HepG2 (cell line): Measurements from ENCODE around the gene TCAP. TPM values are rescaled to one million over a fixed set of nuclear protein-coding genes. Genes with fewer than 3 reads are reported as not detected.

Source experiments
- AHR ChIP-seq: IDR thresholded peaks from 2 replicates; pipeline ENCODE4 v1.6.1; 2018; ENCODE audit warnings: missing genetic modification reagents, missing compliant biosample characterization
- ATF7-NPFF ChIP-seq: sonication (generic); formaldehyde crosslinking; IDR thresholded peaks from 2 replicates; pipeline ENCODE4 v1.8.1; 2023; ENCODE audit warnings: mild to moderate bottlenecking, low read depth, missing genetic modification reagents, moderate library complexity
- ERF ChIP-seq: IDR thresholded peaks from 2 replicates; pipeline ENCODE4 v1.6.1; 2018; ENCODE audit warnings: missing biosample characterization, missing genetic modification reagents
- HDAC1 ChIP-seq: sonication (generic); formaldehyde crosslinking; IDR thresholded peaks from 2 replicates; pipeline ENCODE4 v1.5.1; 2020; ENCODE audit warnings: mild to moderate bottlenecking, missing genetic modification reagents
- HNRNPL ChIP-seq: fragments of 200-400 bp; formaldehyde crosslinking; IDR thresholded peaks from 2 replicates; pipeline ENCODE4 v1.6.1; 2017; ENCODE audit warnings: mild to moderate bottlenecking, low read depth, low read length
- IKZF1 ChIP-seq: fragments of 450-650 bp; IDR thresholded peaks from 2 replicates; pipeline ENCODE4 v1.7.1; 2016
- KLF11 ChIP-seq: IDR thresholded peaks from 2 replicates; pipeline ENCODE4 v1.6.1; 2016; ENCODE audit warnings: missing compliant biosample characterization
- MTF2 ChIP-seq: sonication (generic); formaldehyde crosslinking; IDR thresholded peaks from 2 replicates; pipeline ENCODE4 v1.5.0; 2020; ENCODE audit warnings: missing genetic modification reagents, borderline replicate concordance
- NFIB ChIP-seq: sonication (generic); formaldehyde crosslinking; IDR thresholded peaks from 2 replicates; pipeline ENCODE4 v1.9.0; 2021; ENCODE audit warnings: missing genetic modification reagents, mild to moderate bottlenecking, borderline replicate concordance
- NFIC ChIP-seq: IDR thresholded peaks from 2 replicates; pipeline ENCODE4 v1.6.1; 2012; ENCODE audit warnings: mild to moderate bottlenecking, low read length, inconsistent platforms
- NFKB2 ChIP-seq: sonication (generic); formaldehyde crosslinking; IDR thresholded peaks from 2 replicates; pipeline ENCODE4 v1.4.0; 2020; ENCODE audit warnings: missing genetic modification reagents, borderline replicate concordance
- RAD51 ChIP-seq: fragments of 450-650 bp; IDR thresholded peaks from 2 replicates; pipeline ENCODE4 v1.6.1; 2016; ENCODE audit warnings: borderline replicate concordance
- SALL1 ChIP-seq: sonication (generic); formaldehyde crosslinking; IDR thresholded peaks from 2 replicates; pipeline ENCODE4 v1.8.0; 2022; ENCODE audit warnings: mild to moderate bottlenecking, missing genetic modification reagents
- SIN3B ChIP-seq: fragments of 150-350 bp; IDR thresholded peaks from 2 replicates; pipeline ENCODE4 v1.6.1; 2014; ENCODE audit warnings: low read length
- SMAD1 ChIP-seq: sonication (generic); formaldehyde crosslinking; IDR thresholded peaks from 2 replicates; pipeline ENCODE4 v1.4.0; 2020; ENCODE audit warnings: missing genetic modification reagents, low read depth, mild to moderate bottlenecking, borderline replicate concordance
- SUZ12 ChIP-seq: fragments of 150-350 bp; IDR thresholded peaks from 2 replicates; pipeline ENCODE4 v1.6.1; 2014; ENCODE audit warnings: low read depth, low read length
- TEAD2 ChIP-seq: sonication (generic); formaldehyde crosslinking; IDR thresholded peaks from 2 replicates; pipeline ENCODE4 v1.9.0; 2021; ENCODE audit warnings: missing genetic modification reagents
- ZBTB7A ChIP-seq: sonication (generic); formaldehyde crosslinking; IDR thresholded peaks from 2 replicates; pipeline ENCODE4 v1.8.0; 2022; ENCODE audit warnings: mild to moderate bottlenecking, missing genetic modification reagents
- ZNF253 ChIP-seq: sonication (generic); formaldehyde crosslinking; IDR thresholded peaks from 2 replicates; pipeline ENCODE4 v1.8.0; 2022; ENCODE audit warnings: mild to moderate bottlenecking, missing genetic modification reagents, borderline replicate concordance
- ZNF350 ChIP-seq: sonication (generic); formaldehyde crosslinking; IDR thresholded peaks from 2 replicates; pipeline ENCODE4 v1.4.0; 2020; ENCODE audit warnings: mild to moderate bottlenecking, low read depth, missing genetic modification reagents, borderline replicate concordance
- ZNF761 ChIP-seq: sonication (generic); formaldehyde crosslinking; conservative IDR thresholded peaks from 2 replicates; pipeline ENCODE4 v1.4.0; 2020; ENCODE audit warnings: mild to moderate bottlenecking, missing genetic modification reagents
- ZNF775 ChIP-seq: sonication (generic); formaldehyde crosslinking; IDR thresholded peaks from 2 replicates; pipeline ENCODE4 v1.4.0; 2020; ENCODE audit warnings: missing genetic modification reagents, mild to moderate bottlenecking, moderate library complexity, borderline replicate concordance
- ZNF850 ChIP-seq: sonication (generic); formaldehyde crosslinking; conservative IDR thresholded peaks from 2 replicates; pipeline ENCODE4 v1.9.0; 2021; ENCODE audit warnings: mild to moderate bottlenecking, missing genetic modification reagents
- polyA plus RNA-seq, 8 experiments: library from polyadenylated mRNA; depleted of rRNA in 3 of 8; stranded (reverse) in 7 of 8; unstranded in 1 of 8; fragments of >200 nt; fragmentation: Illumina TruSeq in 4 of 8; extraction: Trizol in 4 of 8; gene quantifications; 2 replicates each; pipeline versions ENCODE4 v1.2.1 to v1.2.3, GENCODE V29; 2011 to 2016; ENCODE audit warnings: low read depth in 4 of 8, missing spikeins in 1 of 8, mixed read lengths in 1 of 8; ENCODE audit not compliant: insufficient read depth in 1 of 8
- total RNA-seq, 5 experiments: library from RNA; depleted of rRNA; stranded (reverse); fragments of >200 nt; fragmentation: Illumina TruSeq; extraction: Trizol; gene quantifications; 2 replicates each; pipeline ENCODE4 v1.2.3, GENCODE V29; 2016; ENCODE audit warnings: low read depth in 1 of 5
- TF ChIP-seq, protein P1 (sequence below): IDR thresholded peaks from 2 replicates; pipeline ENCODE4 v1.6.1; 2012; ENCODE audit warnings: inconsistent platforms
- TF ChIP-seq, protein P2 (sequence below): sonication (generic); formaldehyde crosslinking; IDR thresholded peaks from 2 replicates; pipeline ENCODE4 v1.5.0; 2020; ENCODE audit warnings: mild to moderate bottlenecking, missing genetic modification reagents
- TF ChIP-seq, protein P3 (sequence below): sonication (generic); formaldehyde crosslinking; IDR thresholded peaks from 2 replicates; pipeline ENCODE4 v1.4.0; 2020; ENCODE audit warnings: missing genetic modification reagents

Gene TCAP
- total and polyA plus RNA-seq, 2 of the 13 experiments (the other 11 are each of a cell fraction or from before 2014, with no cell fraction given), result 0.24 to 0.65 TPM

DNA sequence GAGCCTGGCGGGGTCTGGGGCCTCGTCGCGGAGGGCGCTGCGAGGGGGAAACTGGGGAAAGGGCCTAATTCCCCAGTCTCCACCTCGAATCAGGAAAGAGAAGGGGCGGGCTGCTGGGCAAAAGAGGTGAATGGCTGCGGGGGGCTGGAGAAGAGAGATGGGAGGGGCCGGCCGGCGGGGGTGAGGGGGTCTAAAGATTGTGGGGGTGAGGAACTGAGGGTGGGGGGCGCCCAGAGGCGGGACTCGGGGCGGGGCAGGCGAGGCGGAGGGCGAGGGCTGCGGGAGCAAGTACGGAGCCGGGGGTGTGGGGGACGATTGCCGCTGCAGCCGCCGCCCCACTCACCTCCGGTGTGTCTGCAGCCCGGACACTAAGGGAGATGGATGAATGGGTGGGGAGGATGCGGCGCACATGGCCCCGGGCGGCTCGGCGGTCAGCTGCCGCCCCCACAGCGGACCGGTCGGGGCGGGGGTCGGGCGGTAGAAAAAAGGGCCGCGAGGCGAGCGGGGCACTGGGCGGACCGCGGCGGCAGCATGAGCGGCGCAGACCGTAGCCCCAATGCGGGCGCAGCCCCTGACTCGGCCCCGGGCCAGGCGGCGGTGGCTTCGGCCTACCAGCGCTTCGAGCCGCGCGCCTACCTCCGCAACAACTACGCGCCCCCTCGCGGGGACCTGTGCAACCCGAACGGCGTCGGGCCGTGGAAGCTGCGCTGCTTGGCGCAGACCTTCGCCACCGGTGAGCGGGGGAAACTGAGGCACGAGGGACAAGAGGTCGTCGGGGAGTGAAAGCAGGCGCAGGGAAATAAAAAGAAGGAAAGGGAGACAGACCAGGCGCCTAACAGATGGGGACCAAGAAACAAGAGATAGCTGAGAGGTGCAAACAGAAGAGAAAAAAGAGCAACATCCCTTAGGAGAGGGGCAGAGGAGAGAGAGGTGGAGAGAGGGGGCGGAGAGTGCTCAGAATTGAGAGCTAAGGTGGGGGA lies 3.1 kb downstream of the TCAP start, which contains the start of gene PNMT (continued):
- peak; percentile 32 for TF ChIP-seq ERF
- TF ChIP-seq NFKB2, result peak; percentile 67; the same call in 1 of the 2 replicates
- TF ChIP-seq, protein P1, sequence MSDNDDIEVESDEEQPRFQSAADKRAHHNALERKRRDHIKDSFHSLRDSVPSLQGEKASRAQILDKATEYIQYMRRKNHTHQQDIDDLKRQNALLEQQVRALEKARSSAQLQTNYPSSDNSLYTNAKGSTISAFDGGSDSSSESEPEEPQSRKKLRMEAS, result peak; percentile 95
- no peak for TF ChIP-seq ZNF253
- TF ChIP-seq RAD51, result no peak
- TF ChIP-seq, protein P2, sequence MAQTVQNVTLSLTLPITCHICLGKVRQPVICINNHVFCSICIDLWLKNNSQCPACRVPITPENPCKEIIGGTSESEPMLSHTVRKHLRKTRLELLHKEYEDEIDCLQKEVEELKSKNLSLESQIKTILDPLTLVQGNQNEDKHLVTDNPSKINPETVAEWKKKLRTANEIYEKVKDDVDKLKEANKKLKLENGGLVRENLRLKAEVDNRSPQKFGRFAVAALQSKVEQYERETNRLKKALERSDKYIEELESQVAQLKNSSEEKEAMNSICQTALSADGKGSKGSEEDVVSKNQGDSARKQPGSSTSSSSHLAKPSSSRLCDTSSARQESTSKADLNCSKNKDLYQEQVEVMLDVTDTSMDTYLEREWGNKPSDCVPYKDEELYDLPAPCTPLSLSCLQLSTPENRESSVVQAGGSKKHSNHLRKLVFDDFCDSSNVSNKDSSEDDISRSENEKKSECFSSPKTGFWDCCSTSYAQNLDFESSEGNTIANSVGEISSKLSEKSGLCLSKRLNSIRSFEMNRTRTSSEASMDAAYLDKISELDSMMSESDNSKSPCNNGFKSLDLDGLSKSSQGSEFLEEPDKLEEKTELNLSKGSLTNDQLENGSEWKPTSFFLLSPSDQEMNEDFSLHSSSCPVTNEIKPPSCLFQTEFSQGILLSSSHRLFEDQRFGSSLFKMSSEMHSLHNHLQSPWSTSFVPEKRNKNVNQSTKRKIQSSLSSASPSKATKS (CRISPR knock-in tag), result no peak
- no peak for TF ChIP-seq TEAD2
- TF ChIP-seq ATF7-NPFF, result peak; percentile 92
- no peak for TF ChIP-seq SMAD1 (CRISPR knock-in tag)
- TF ChIP-seq NFIB, result no peak
- TF ChIP-seq SIN3B, result no peak
- TF ChIP-seq SALL1, result peak; percentile 85
- TF ChIP-seq ZNF850 (CRISPR knock-in tag), result 0 out of 2 replicates have a peak, but pooled peaks have one; percentile 43
- peak; percentile 76 for TF ChIP-seq HDAC1
- TF ChIP-seq, protein P3, sequence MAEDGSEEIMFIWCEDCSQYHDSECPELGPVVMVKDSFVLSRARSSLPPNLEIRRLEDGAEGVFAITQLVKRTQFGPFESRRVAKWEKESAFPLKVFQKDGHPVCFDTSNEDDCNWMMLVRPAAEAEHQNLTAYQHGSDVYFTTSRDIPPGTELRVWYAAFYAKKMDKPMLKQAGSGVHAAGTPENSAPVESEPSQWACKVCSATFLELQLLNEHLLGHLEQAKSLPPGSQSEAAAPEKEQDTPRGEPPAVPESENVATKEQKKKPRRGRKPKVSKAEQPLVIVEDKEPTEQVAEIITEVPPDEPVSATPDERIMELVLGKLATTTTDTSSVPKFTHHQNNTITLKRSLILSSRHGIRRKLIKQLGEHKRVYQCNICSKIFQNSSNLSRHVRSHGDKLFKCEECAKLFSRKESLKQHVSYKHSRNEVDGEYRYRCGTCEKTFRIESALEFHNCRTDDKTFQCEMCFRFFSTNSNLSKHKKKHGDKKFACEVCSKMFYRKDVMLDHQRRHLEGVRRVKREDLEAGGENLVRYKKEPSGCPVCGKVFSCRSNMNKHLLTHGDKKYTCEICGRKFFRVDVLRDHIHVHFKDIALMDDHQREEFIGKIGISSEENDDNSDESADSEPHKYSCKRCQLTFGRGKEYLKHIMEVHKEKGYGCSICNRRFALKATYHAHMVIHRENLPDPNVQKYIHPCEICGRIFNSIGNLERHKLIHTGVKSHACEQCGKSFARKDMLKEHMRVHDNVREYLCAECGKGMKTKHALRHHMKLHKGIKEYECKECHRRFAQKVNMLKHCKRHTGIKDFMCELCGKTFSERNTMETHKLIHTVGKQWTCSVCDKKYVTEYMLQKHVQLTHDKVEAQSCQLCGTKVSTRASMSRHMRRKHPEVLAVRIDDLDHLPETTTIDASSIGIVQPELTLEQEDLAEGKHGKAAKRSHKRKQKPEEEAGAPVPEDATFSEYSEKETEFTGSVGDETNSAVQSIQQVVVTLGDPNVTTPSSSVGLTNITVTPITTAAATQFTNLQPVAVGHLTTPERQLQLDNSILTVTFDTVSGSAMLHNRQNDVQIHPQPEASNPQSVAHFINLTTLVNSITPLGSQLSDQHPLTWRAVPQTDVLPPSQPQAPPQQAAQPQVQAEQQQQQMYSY, result no peak
- TF ChIP-seq SUZ12, result no peak
- TF ChIP-seq NFIC, result no peak
- TF ChIP-seq ZNF350 (CRISPR knock-in tag), result no peak
- TF ChIP-seq KLF11, result no peak
- no peak; the same call in 1 of the 2 replicates for TF ChIP-seq ZNF775 (CRISPR knock-in tag)
- TF ChIP-seq AHR (CRISPR knock-in tag), result peak; percentile 76; the same call in 1 of the 2 replicates
- peak; percentile 99 for TF ChIP-seq MTF2 (CRISPR knock-in tag)
- TF ChIP-seq HNRNPL, result peak; percentile 71; the same call in 1 of the 2 replicates
- no peak for TF ChIP-seq IKZF1
- peak; percentile 77; the same call in 1 of the 2 replicates for TF ChIP-seq ZBTB7A
- TF ChIP-seq ZNF761, result peak; percentile 86; the same call in 1 of the 2 replicates
